ENCODE results near the gene NCMAP. TPM values are rescaled to one million over a fixed set of nuclear protein-coding genes. Genes with fewer than 3 reads are reported as not detected.
A peak's percentile ranks its signal among the peaks of the same experiment; 100 is the strongest.

NCMAP gene
- total RNA-seq, 1 donor from 2014 or later, result 0.49 TPM

- TF ChIP-seq EZH2phosphoT487 (IDR thresholded peaks at IDR 0.05), result no peak
- TF ChIP-seq, protein P1, sequence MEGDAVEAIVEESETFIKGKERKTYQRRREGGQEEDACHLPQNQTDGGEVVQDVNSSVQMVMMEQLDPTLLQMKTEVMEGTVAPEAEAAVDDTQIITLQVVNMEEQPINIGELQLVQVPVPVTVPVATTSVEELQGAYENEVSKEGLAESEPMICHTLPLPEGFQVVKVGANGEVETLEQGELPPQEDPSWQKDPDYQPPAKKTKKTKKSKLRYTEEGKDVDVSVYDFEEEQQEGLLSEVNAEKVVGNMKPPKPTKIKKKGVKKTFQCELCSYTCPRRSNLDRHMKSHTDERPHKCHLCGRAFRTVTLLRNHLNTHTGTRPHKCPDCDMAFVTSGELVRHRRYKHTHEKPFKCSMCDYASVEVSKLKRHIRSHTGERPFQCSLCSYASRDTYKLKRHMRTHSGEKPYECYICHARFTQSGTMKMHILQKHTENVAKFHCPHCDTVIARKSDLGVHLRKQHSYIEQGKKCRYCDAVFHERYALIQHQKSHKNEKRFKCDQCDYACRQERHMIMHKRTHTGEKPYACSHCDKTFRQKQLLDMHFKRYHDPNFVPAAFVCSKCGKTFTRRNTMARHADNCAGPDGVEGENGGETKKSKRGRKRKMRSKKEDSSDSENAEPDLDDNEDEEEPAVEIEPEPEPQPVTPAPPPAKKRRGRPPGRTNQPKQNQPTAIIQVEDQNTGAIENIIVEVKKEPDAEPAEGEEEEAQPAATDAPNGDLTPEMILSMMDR (IDR thresholded peaks at IDR 0.05), result no peak
- no peak for TF ChIP-seq EZH2 (IDR thresholded peaks at IDR 0.05)
- Histone ChIP-seq H3K36me3 (no peaks in the 10 kb centered on the region), H3K27me3 (no peaks in the 10 kb centered on the region), H3K9ac (no peak overlapping the region), H3K79me2 (ENCODE audit: low read depth) (no peaks in the 10 kb centered on the region), H3K27ac (no peak overlapping the region), H4K20me1 (ENCODE audit: low read depth) (no peaks in the 10 kb centered on the region), H2AFZ (replicated peaks) (no peak overlapping the region), H3K9me3 (ENCODE audit: low read depth) (no peaks in the 10 kb centered on the region), H3K4me2 (no peak overlapping the region), H3K4me1 (no peaks in the 10 kb centered on the region), H3F3A (ENCODE audit: low read depth) (no peaks in the 10 kb centered on the region), H3K4me3 (no peak overlapping the region)
- H3K27me3 Mint-ChIP-seq (ENCODE audit: insufficient read depth, low read depth), result peaks cover 6% of the 10 kb centered on the region
- no peaks in the 10 kb centered on the region for H3K9me3 Mint-ChIP-seq
- H3K4me1 Mint-ChIP-seq, result peaks cover 25% of the 10 kb centered on the region
- no peak overlapping the region for H3K27ac Mint-ChIP-seq
- no peak for DNase-seq (ENCODE audit: low spot score)
- no peak overlapping the region for H3K4me3 Mint-ChIP-seq
- H3K36me3 Mint-ChIP-seq, result no peaks in the 10 kb centered on the region
Observed at GRCh38 chr1:24535021-24535424, 20.9 kb upstream of the NCMAP start.

DNA sequence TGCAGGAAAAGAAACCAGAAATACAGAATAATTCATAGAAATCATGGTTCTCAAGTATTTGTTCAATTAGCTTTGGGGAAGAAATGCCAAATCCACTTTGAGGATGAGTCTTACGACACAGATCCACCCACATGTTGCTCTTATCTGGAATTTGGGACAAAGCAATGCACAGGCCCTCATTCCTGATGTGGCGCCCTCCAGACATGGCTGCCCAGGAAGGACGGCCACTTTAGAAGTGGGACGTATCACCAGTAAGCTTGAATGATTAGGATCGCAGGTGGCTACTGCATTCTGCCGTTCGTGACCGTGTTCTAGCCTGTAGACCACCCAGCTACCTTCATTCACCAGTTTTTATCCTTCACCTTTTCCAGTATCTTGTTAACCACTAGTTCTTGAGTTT is 20.1 kb upstream of the NCMAP start:
- H2AFZ ChIP-seq (replicated peaks), result no peak overlapping the region
- H3K4me1 Mint-ChIP-seq, result peaks cover 25% of the 10 kb centered on the region
- no peak overlapping the region for H3K27ac Mint-ChIP-seq
- no peaks in the 10 kb centered on the region for H3K9me3 Mint-ChIP-seq
- no peaks in the 10 kb centered on the region for H3K9me3 ChIP-seq (ENCODE audit: low read depth)
- no peaks in the 10 kb centered on the region for H3K27me3 ChIP-seq
- no peak overlapping the region for H3K4me3 ChIP-seq
- no peak for DNase-seq (ENCODE audit: low spot score)
- H3K79me2 ChIP-seq (ENCODE audit: low read depth), result no peaks in the 10 kb centered on the region
- H3F3A ChIP-seq (ENCODE audit: low read depth), result no peaks in the 10 kb centered on the region
- no peaks in the 10 kb centered on the region for H3K4me1 ChIP-seq
- H3K9ac ChIP-seq, result no peak overlapping the region
- peaks cover 6% of the 10 kb centered on the region for H3K27me3 Mint-ChIP-seq (ENCODE audit: insufficient read depth, low read depth)
- H3K27ac ChIP-seq, result no peak overlapping the region
- no peaks in the 10 kb centered on the region for H3K36me3 ChIP-seq
- no peaks in the 10 kb centered on the region for H4K20me1 ChIP-seq (ENCODE audit: low read depth)
- H3K4me2 ChIP-seq, result no peak overlapping the region
- no peaks in the 10 kb centered on the region for H3K36me3 Mint-ChIP-seq
- H3K4me3 Mint-ChIP-seq, result no peak overlapping the region
- TF ChIP-seq EZH2phosphoT487 (IDR thresholded peaks at IDR 0.05) (no peak), EZH2 (IDR thresholded peaks at IDR 0.05) (no peak)
- TF ChIP-seq, protein P1 (IDR thresholded peaks at IDR 0.05), result no peak

DNA sequence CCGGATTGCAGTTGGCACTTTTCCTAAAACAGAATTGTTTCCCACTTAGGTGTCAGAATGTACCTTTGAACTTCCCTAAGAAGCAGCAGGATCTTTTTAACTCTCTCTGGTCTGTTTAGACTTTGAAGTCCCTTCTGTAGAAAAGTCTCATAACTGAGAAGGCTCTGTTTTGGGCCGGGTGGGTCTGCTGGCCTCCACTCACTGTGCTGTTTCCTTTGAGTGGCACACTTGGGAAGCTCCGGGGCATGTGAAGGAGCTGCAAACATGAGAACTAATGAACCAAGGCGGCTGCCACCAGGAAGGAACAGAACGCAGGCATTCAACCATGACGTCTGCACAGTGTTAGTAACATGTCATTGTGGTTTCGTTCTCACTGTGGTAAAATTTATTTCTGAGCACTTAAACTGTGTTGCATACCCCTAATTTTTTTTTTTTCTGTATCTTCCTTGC is 19.5 kb upstream of the NCMAP start:
- no peak overlapping the region for H3K4me3 ChIP-seq
- Mint-ChIP-seq H3K9me3 (no peaks in the 10 kb centered on the region), H3K27me3 (ENCODE audit: insufficient read depth, low read depth) (peaks cover 6% of the 10 kb centered on the region), H3K4me3 (no peak overlapping the region), H3K36me3 (no peaks in the 10 kb centered on the region), H3K27ac (peak overlapping the region; percentile 54), H3K4me1 (peaks cover 31% of the 10 kb centered on the region)
- no peak overlapping the region for H3K9ac ChIP-seq
- no peaks in the 10 kb centered on the region for H3K79me2 ChIP-seq (ENCODE audit: low read depth)
- H3K36me3 ChIP-seq, result no peaks in the 10 kb centered on the region
- no peaks in the 10 kb centered on the region for H3F3A ChIP-seq (ENCODE audit: low read depth)
- H2AFZ ChIP-seq (replicated peaks), result no peak overlapping the region
- TF ChIP-seq EZH2phosphoT487 (IDR thresholded peaks at IDR 0.05), result no peak
- TF ChIP-seq EZH2 (IDR thresholded peaks at IDR 0.05), result no peak
- TF ChIP-seq, protein P1 (IDR thresholded peaks at IDR 0.05), result no peak
- H3K4me2 ChIP-seq, result no peak overlapping the region
- no peak overlapping the region for H3K27ac ChIP-seq
- no peaks in the 10 kb centered on the region for H3K27me3 ChIP-seq
- no peaks in the 10 kb centered on the region for H4K20me1 ChIP-seq (ENCODE audit: low read depth)
- no peak for DNase-seq (ENCODE audit: low spot score)
- H3K4me1 ChIP-seq, result no peaks in the 10 kb centered on the region
- no peaks in the 10 kb centered on the region for H3K9me3 ChIP-seq (ENCODE audit: low read depth)
